Endodermal cell (in vitro differentiated cells): ENCODE data around the gene ZNF304. TPM values are rescaled to one million over a fixed set of nuclear protein-coding genes. Genes with fewer than 3 reads are reported as not detected.
A peak's percentile ranks its signal among the peaks of the same experiment; 100 is the strongest.

Experiments used
- DNase-seq: peaks from one replicate; pipeline ENCODE4 v3.0.0-alpha.2; 2017
- H3K27ac ChIP-seq: 2 replicates; pipeline ENCODE4 v1.5.1; 2013; ENCODE audit warnings: mild to moderate bottlenecking, low read depth, low read length, moderate library complexity
- H3K27me3 ChIP-seq: 2 replicates; pipeline ENCODE4 v1.6.1; 2013; ENCODE audit warnings: mild to moderate bottlenecking, low read length, moderate library complexity; ENCODE audit not compliant: insufficient read depth, control insufficient read depth, poor library complexity, severe bottlenecking
- H3K36me3 ChIP-seq: 2 replicates; pipeline ENCODE4 v1.7.0; 2013; ENCODE audit warnings: mild to moderate bottlenecking, low read length, moderate library complexity; ENCODE audit not compliant: control insufficient read depth, insufficient read depth
- H3K4me1 ChIP-seq: one replicate; pipeline ENCODE4 v1.7.0; 2013; ENCODE audit warnings: low read length; ENCODE audit not compliant: control insufficient read depth, insufficient read depth
- H3K4me3 ChIP-seq: 2 replicates; pipeline ENCODE4 v1.5.1; 2013; ENCODE audit warnings: mild to moderate bottlenecking, low read length, moderate library complexity
- H3K9ac ChIP-seq: 2 replicates; pipeline ENCODE4 v1.6.1; 2013; ENCODE audit warnings: mild to moderate bottlenecking, low read length, moderate library complexity; ENCODE audit not compliant: poor library complexity, severe bottlenecking; ENCODE audit errors: extremely low read depth
- H3K9me3 ChIP-seq: 2 replicates; pipeline ENCODE4 v1.6.1; 2013; ENCODE audit warnings: mild to moderate bottlenecking, low read length, moderate library complexity; ENCODE audit not compliant: control insufficient read depth
- H3K27ac Mint-ChIP-seq: 2 replicates; pipeline ENCODE4 v1.8.0; 2020; ENCODE audit warnings: mixed read lengths
- H3K27me3 Mint-ChIP-seq: 2 replicates; pipeline ENCODE4 v1.8.0; 2021; ENCODE audit warnings: mild to moderate bottlenecking, mixed read lengths; ENCODE audit not compliant: insufficient read depth
- H3K36me3 Mint-ChIP-seq: 2 replicates; pipeline ENCODE4 v1.8.0; 2020; ENCODE audit warnings: low read depth, mixed read lengths
- H3K4me1 Mint-ChIP-seq: 2 replicates; pipeline ENCODE4 v1.8.0; 2020; ENCODE audit warnings: mixed read lengths
- H3K4me3 Mint-ChIP-seq: 2 replicates; pipeline ENCODE4 v1.8.0; 2020; ENCODE audit warnings: mild to moderate bottlenecking, moderate library complexity, mixed read lengths
- H3K9me3 Mint-ChIP-seq: 2 replicates; pipeline ENCODE4 v1.8.0; 2020; ENCODE audit warnings: mild to moderate bottlenecking, mixed read lengths
- WGBS, 2 experiments: methylation state at CpG; one replicate each; pipeline versions ENCODE4 v1.1.5 to v1.1.7; 2013; ENCODE audit warnings: missing lambda C conversion rate in 2 of 2, mixed read lengths in 1 of 2; ENCODE audit not compliant: insufficient coverage in 1 of 2, insufficient read length in 1 of 2; 5-methylcytosine and 5-hydroxymethylcytosine counted together
- total RNA-seq, 2 donors: library from RNA; stranded (reverse); fragmentation: NEBNext Ultra II Directional in 1 of 2; extraction: Animal tissue kit (Norgen Biotek cat#: 25700) in 1 of 2; gene quantifications; 2 replicates in 1 of 2; 3 replicates in 1 of 2; pipeline ENCODE4 v1.2.1, GENCODE V29; 2021
- TF ChIP-seq, protein P1 (sequence below): fragments of 200-600 bp; sonication (generic); conservative IDR thresholded peaks from 2 replicates; pipeline ENCODE4 v1.5.0; 2021; ENCODE audit warnings: antibody characterized with exemption, mild to moderate bottlenecking

ZNF304 gene
- total RNA-seq, 2 donors from 2014 or later = 11.6 to 12.3 TPM

GRCh38 chr19:57382806-57383488 lies 31.9 kb downstream of the ZNF304 start:
- H3K27ac Mint-ChIP-seq = no peak overlapping the region
- peaks cover 7% of the 10 kb centered on the region for H3K36me3 ChIP-seq
- TF ChIP-seq, protein P1, sequence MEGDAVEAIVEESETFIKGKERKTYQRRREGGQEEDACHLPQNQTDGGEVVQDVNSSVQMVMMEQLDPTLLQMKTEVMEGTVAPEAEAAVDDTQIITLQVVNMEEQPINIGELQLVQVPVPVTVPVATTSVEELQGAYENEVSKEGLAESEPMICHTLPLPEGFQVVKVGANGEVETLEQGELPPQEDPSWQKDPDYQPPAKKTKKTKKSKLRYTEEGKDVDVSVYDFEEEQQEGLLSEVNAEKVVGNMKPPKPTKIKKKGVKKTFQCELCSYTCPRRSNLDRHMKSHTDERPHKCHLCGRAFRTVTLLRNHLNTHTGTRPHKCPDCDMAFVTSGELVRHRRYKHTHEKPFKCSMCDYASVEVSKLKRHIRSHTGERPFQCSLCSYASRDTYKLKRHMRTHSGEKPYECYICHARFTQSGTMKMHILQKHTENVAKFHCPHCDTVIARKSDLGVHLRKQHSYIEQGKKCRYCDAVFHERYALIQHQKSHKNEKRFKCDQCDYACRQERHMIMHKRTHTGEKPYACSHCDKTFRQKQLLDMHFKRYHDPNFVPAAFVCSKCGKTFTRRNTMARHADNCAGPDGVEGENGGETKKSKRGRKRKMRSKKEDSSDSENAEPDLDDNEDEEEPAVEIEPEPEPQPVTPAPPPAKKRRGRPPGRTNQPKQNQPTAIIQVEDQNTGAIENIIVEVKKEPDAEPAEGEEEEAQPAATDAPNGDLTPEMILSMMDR = no peak
- no peaks in the 10 kb centered on the region for H3K4me1 Mint-ChIP-seq
- H3K27me3 Mint-ChIP-seq = peaks cover 31% of the 10 kb centered on the region
- WGBS, 2 experiments = 88 to 100% methylated on average over 2 to 7 of the region's 7 CpGs
- no peak overlapping the region for H3K4me3 ChIP-seq
- H3K9me3 ChIP-seq = peaks cover 7% of the 10 kb centered on the region
- no peak overlapping the region for H3K9ac ChIP-seq
- no peaks in the 10 kb centered on the region for H3K4me1 ChIP-seq
- no peak overlapping the region for H3K4me3 Mint-ChIP-seq
- peaks cover 23% of the 10 kb centered on the region for H3K9me3 Mint-ChIP-seq
- no peak for DNase-seq
- no peak overlapping the region for H3K27ac ChIP-seq
- H3K36me3 Mint-ChIP-seq = peaks cover 17% of the 10 kb centered on the region
- peaks cover 14% of the 10 kb centered on the region for H3K27me3 ChIP-seq

DNA sequence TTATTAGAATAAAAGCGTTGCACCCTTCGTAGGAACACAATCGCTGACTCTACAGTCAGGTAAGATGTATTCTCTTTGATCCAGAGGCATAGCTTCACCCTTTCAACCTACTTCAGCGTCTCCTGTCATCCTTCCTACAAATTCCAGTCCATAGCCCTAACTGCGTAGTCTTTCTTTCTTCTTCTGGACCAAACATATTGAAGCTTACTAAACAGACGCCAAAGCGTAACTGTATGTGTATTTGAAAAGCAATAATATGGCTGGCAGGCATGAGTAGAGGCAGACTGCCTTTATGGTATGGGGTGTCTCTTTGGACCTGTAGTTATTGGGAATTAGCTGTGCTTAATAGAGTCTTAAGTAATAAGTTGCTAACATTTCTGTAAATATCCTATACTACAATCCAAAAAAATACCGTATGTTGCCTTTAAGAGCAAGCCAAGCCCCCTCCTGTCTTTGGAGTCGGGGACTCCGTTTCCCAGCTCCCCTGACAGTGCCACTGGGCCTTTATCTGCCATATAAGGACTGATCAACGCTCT lies 38.2 kb downstream of the ZNF304 start:
- H3K4me3 ChIP-seq = peak overlapping the region; percentile 98
- Mint-ChIP-seq H3K9me3 (peaks cover 4% of the 10 kb centered on the region), H3K4me3 (peak overlapping the region; percentile 82), H3K27me3 (peaks cover 21% of the 10 kb centered on the region), H3K4me1 (peaks cover 12% of the 10 kb centered on the region), H3K27ac (peak overlapping the region; percentile 94), H3K36me3 (peaks cover 16% of the 10 kb centered on the region)
- peaks cover 14% of the 10 kb centered on the region for H3K27me3 ChIP-seq
- DNase-seq = no peak
- no peaks in the 10 kb centered on the region for H3K9me3 ChIP-seq
- WGBS, 2 experiments = 61 to 64% methylated on average over 6 to 11 of the region's 11 CpGs
- H3K27ac ChIP-seq = peak overlapping the region; percentile 7
- H3K9ac ChIP-seq = no peak overlapping the region
- H3K36me3 ChIP-seq = peaks cover 4% of the 10 kb centered on the region
- TF ChIP-seq, protein P1 = no peak
- no peaks in the 10 kb centered on the region for H3K4me1 ChIP-seq

- Mint-ChIP-seq H3K4me3 (peak within 1 kb of the TSS; percentile 82), H3K4me1 (peaks cover 12% of the 10 kb centered on the region), H3K9me3 (peaks cover 4% of the 10 kb centered on the region), H3K27me3 (peaks cover 19% of the 10 kb centered on the region), H3K27ac (peak within 1 kb of the TSS; percentile 94), H3K36me3 (peaks cover 21% of the 10 kb centered on the region)
- TF ChIP-seq, protein P1 = peak; percentile 45
- Histone ChIP-seq H3K4me1 (no peaks in the 10 kb centered on the region), H3K4me3 (peak within 1 kb of the TSS; percentile 98), H3K27me3 (peaks cover 7% of the 10 kb centered on the region), H3K36me3 (peaks cover 4% of the 10 kb centered on the region), H3K9ac (peak within 1 kb of the TSS; percentile 95), H3K27ac (peak within 1 kb of the TSS; percentile 98), H3K9me3 (no peaks in the 10 kb centered on the region)
- DNase-seq = peak; percentile 99
- 1 to 5% methylated on average over 8 to 50 of the region's 50 CpGs for WGBS, 2 experiments
These were observed 38.9 kb downstream of the ZNF304 start, which contains the start of gene ZNF548 for GRCh38 chr19:57389730-57390598. Gene ZNF548 (plus strand): TSS chr19:57389854. CDS start chr19:57390100, 246 bp downstream.
